ENCODE measurements around the gene ROBO1. TPM values are rescaled to one million over a fixed set of nuclear protein-coding genes. Genes with fewer than 3 reads are reported as not detected.

The ROBO1 gene
- total RNA-seq, 1 donor from 2014 or later, result 43.7 TPM

GRCh38 chr3:79477242-79477641, 290.6 kb downstream of the ROBO1 start:
- Mint-ChIP-seq H3K4me3 (ENCODE audit: unreplicated experiment) (no peak overlapping the region), H3K27ac (ENCODE audit: unreplicated experiment) (no peak overlapping the region), H3K9me3 (ENCODE audit: low read depth) (peaks cover 4% of the 10 kb centered on the region), H3K36me3 (ENCODE audit: low read depth) (no peaks in the 10 kb centered on the region), H3K27me3 (ENCODE audit: low read depth) (no peaks in the 10 kb centered on the region), H3K4me1 (ENCODE audit: low read depth) (no peaks in the 10 kb centered on the region)
- TF ChIP-seq, protein P1, sequence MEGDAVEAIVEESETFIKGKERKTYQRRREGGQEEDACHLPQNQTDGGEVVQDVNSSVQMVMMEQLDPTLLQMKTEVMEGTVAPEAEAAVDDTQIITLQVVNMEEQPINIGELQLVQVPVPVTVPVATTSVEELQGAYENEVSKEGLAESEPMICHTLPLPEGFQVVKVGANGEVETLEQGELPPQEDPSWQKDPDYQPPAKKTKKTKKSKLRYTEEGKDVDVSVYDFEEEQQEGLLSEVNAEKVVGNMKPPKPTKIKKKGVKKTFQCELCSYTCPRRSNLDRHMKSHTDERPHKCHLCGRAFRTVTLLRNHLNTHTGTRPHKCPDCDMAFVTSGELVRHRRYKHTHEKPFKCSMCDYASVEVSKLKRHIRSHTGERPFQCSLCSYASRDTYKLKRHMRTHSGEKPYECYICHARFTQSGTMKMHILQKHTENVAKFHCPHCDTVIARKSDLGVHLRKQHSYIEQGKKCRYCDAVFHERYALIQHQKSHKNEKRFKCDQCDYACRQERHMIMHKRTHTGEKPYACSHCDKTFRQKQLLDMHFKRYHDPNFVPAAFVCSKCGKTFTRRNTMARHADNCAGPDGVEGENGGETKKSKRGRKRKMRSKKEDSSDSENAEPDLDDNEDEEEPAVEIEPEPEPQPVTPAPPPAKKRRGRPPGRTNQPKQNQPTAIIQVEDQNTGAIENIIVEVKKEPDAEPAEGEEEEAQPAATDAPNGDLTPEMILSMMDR (IDR thresholded peaks at IDR 0.05), result no peak
- DNase-seq (ENCODE audit: low spot score), result no peak

- TF ChIP-seq, protein P1 (IDR thresholded peaks at IDR 0.05), result no peak
- Mint-ChIP-seq H3K36me3 (ENCODE audit: low read depth) (no peaks in the 10 kb centered on the region), H3K4me3 (ENCODE audit: unreplicated experiment) (no peak overlapping the region), H3K27me3 (ENCODE audit: low read depth) (no peaks in the 10 kb centered on the region), H3K4me1 (ENCODE audit: low read depth) (no peaks in the 10 kb centered on the region), H3K27ac (ENCODE audit: unreplicated experiment) (no peak overlapping the region), H3K9me3 (ENCODE audit: low read depth) (peaks cover 4% of the 10 kb centered on the region)
- DNase-seq (ENCODE audit: low spot score), result no peak
Observed at GRCh38 chr3:79473993-79474392, 293.8 kb downstream of the ROBO1 start.

GRCh38 chr3:79467721-79468120, 300.1 kb downstream of the ROBO1 start:
- no peak for DNase-seq (ENCODE audit: low spot score)
- no peak overlapping the region for H3K27ac Mint-ChIP-seq (ENCODE audit: unreplicated experiment)
- peaks cover 2% of the 10 kb centered on the region for H3K9me3 Mint-ChIP-seq (ENCODE audit: low read depth)
- TF ChIP-seq, protein P1 (IDR thresholded peaks at IDR 0.05), result no peak
- H3K27me3 Mint-ChIP-seq (ENCODE audit: low read depth), result no peaks in the 10 kb centered on the region
- no peaks in the 10 kb centered on the region for H3K36me3 Mint-ChIP-seq (ENCODE audit: low read depth)
- no peak overlapping the region for H3K4me3 Mint-ChIP-seq (ENCODE audit: unreplicated experiment)
- no peaks in the 10 kb centered on the region for H3K4me1 Mint-ChIP-seq (ENCODE audit: low read depth)

GRCh38 chr3:79461129-79461792, 306.5 kb downstream of the ROBO1 start:
- Mint-ChIP-seq H3K4me1 (ENCODE audit: low read depth) (no peaks in the 10 kb centered on the region), H3K9me3 (ENCODE audit: low read depth) (peaks cover 2% of the 10 kb centered on the region), H3K27ac (ENCODE audit: unreplicated experiment) (no peak overlapping the region), H3K36me3 (ENCODE audit: low read depth) (no peaks in the 10 kb centered on the region), H3K27me3 (ENCODE audit: low read depth) (no peaks in the 10 kb centered on the region), H3K4me3 (ENCODE audit: unreplicated experiment) (no peak overlapping the region)
- no peak for DNase-seq (ENCODE audit: low spot score)
- TF ChIP-seq, protein P1 (IDR thresholded peaks at IDR 0.05), result no peak

DNA sequence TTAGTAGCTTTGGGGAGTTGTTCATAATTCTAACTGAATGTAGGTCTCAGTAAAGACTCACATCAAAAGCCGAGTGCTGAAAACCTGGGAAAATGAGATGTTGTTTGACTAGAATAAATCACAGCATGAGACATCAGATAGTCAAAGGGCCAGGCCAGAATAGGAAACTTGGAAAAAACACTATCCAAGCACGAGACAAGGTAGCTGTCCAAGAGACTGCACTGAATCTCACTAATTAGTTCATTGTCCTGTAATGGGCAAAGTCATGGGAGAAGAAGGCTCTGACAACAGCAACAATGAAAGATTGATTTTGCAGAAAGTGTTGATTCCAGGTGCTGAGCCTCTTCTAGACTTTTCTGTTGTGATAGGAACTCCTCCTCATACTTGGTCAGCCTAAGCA, 314.2 kb downstream of the ROBO1 start:
- no peak overlapping the region for H3K4me3 Mint-ChIP-seq (ENCODE audit: unreplicated experiment)
- no peak overlapping the region for H3K27ac Mint-ChIP-seq (ENCODE audit: unreplicated experiment)
- TF ChIP-seq, protein P1 (IDR thresholded peaks at IDR 0.05), result no peak
- H3K4me1 Mint-ChIP-seq (ENCODE audit: low read depth), result no peaks in the 10 kb centered on the region
- no peak for DNase-seq (ENCODE audit: low spot score)
- H3K27me3 Mint-ChIP-seq (ENCODE audit: low read depth), result no peaks in the 10 kb centered on the region
- no peaks in the 10 kb centered on the region for H3K36me3 Mint-ChIP-seq (ENCODE audit: low read depth)
- no peaks in the 10 kb centered on the region for H3K9me3 Mint-ChIP-seq (ENCODE audit: low read depth)
